Activated CD4-positive, alpha-beta T cell treated with anti-CD3 and anti-CD28 coated beads for 36 hours (primary cell): ENCODE results near the gene RNF115. TPM values are rescaled to one million over a fixed set of nuclear protein-coding genes. Genes with fewer than 3 reads are reported as not detected.
"Not testable (repeated sequence)": the region's sequence is repeated elsewhere in the genome, so short reads cannot be mapped to it uniquely, and the experiment has no call there.

Source experiments
- ATAC-seq: fragments of 200-7000 bp; cut with Tn5 transposase; one replicate; pipeline ENCODE4 v1.10.0; 2021; ENCODE audit warnings: mild to moderate bottlenecking, moderate library complexity
- CTCF ChIA-PET: fragments of 350-600 bp; sonication (Branson Sonifier 250); formaldehyde crosslinking; loops from one replicate; lab custom pipeline; 2021; ENCODE audit warnings: antibody characterized with exemption; lab: Charles Lee
- POLR2A ChIA-PET: fragments of 350-600 bp; sonication (Branson Sonifier 250); formaldehyde crosslinking; loops from one replicate; lab custom pipeline; 2021; ENCODE audit warnings: antibody characterized with exemption, inconsistent platforms; lab: Charles Lee
- DNase-seq: peaks from one replicate; pipeline ENCODE4 v3.0.0-alpha.2; 2020
- H3K27ac Mint-ChIP-seq: one replicate; pipeline ENCODE4 v1.8.0; 2021; ENCODE audit warnings: mixed read lengths
- H3K27me3 Mint-ChIP-seq: one replicate; pipeline ENCODE4 v1.8.0; 2021; ENCODE audit warnings: mixed read lengths
- H3K36me3 Mint-ChIP-seq: one replicate; pipeline ENCODE4 v1.8.0; 2021; ENCODE audit warnings: low read depth, mixed read lengths
- H3K4me1 Mint-ChIP-seq: one replicate; pipeline ENCODE4 v1.8.0; 2021; ENCODE audit warnings: mixed read lengths
- H3K4me3 Mint-ChIP-seq: one replicate; pipeline ENCODE4 v1.8.0; 2021; ENCODE audit warnings: mild to moderate bottlenecking, moderate library complexity, mixed read lengths
- H3K9me3 Mint-ChIP-seq: one replicate; pipeline ENCODE4 v1.8.0; 2021; ENCODE audit warnings: low read depth, mixed read lengths
- intact Hi-C, 2 experiments: fragments of 100-400 bp; cut with DNase I in 1 of 2; cut with micrococcal nuclease in 1 of 2; formaldehyde crosslinking; loops; one replicate each; pipeline versions ENCODE4 v1.14.2 to v1.15.1; 2022 to 2024; cut with DNase I, micrococcal nuclease
- total RNA-seq, 2 experiments: library from RNA; stranded (reverse); gene quantifications; one replicate each; pipeline ENCODE4 v1.2.3, GENCODE V29; 2021

Gene RNF115
- total RNA-seq, 2 experiments from 2014 or later: 11.8 to 13.9 TPM

DNA sequence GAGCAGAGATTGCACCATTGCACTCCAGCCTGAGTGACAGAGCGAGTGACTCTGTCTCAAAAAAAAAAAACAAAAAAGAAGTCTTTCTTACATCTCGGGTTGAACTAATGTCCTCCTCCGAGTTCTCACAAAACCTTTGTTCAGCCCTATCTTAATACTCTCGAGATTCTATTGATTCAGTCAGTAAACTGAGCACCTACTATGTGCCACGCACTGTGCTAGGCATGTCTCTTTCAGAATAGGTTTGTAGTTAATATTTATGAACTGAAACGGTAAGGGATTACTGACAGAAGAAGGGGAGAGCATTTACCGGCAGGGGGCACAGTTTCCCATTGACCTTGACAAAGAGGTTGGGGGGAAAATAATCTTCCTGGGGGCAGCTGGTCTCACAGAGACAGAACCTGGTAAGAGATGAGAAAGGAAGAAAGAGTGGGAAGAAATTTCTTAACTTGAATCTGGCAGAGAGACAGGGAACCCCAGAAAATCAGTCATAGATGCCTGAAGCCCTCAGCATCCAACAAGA lies 31.6 kb upstream of the RNF115 start:
- Mint-ChIP-seq H3K27me3 (no peaks in the 10 kb centered on the region), H3K27ac (no peak overlapping the region), H3K4me3 (no peak overlapping the region), H3K36me3 (peaks cover 13% of the 10 kb centered on the region), H3K4me1 (peaks cover 12% of the 10 kb centered on the region), H3K9me3 (no peaks in the 10 kb centered on the region)
- intact Hi-C loops: no loop called here
- ChIA-PET POLR2A (no interaction called here), CTCF (interaction anchor here (0.6 to 11.5 kb wide), 3 partner anchors 9 to 158 kb away, joined by 4 to 168 read pairs (median 4); partner anchors contain the start of gene NUDT17)
- DNase-seq (no peak), ATAC-seq (no peak)

DNA sequence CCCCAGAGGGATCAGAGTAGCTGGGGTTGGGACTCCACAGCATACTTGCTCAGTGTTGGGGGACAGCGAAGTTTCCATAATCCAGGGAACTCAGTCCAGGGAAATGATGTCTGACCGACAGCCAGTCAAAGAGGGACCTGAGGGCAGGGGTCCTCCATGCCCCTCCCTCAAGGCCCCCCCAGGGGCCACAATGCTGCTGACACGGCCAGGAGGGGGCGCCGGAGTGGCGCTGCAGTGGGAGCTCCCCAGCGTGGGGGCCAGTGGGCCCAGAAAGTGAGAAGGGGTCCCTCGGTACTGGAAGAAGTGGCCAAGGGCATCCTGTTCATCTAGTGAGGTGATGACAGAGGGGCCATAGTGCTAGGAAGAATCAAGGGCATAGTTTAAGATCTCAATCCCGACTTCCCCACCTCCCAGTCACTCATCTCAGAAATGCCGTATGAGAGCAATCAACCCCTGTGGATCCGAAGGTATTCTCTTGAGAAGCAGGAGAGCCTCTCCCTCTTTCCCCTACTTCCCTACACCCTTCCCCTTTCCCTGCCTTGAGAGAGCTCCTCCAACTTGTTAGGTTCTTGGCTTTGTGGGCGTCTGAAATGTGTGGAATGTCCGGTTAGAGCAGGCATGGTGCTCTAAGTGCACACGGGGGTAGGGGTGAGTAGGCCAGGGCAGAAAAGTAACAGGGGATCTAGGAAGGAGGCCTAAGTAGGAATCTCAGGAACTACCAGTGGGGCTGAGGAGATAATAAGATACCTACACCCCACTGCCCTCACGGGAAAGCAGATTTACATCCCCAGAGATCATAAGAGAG lies 25.7 kb upstream of the RNF115 start:
- CTCF ChIA-PET: interaction anchor here (0.8 to 7.2 kb wide), 9 partner anchors 10 to 159 kb away, joined by 3 to 168 read pairs (median 5); partner anchors contain the start of genes PIAS3, POLR3C and RNF115
- Mint-ChIP-seq H3K4me1 (peaks cover 7% of the 10 kb centered on the region), H3K4me3 (no peak overlapping the region), H3K9me3 (no peaks in the 10 kb centered on the region), H3K27ac (no peak overlapping the region), H3K27me3 (no peaks in the 10 kb centered on the region), H3K36me3 (peaks cover 15% of the 10 kb centered on the region)
- DNase-seq (peak; percentile 23), ATAC-seq (no peak)
- intact Hi-C loops: loop anchor here in 1 of 2 experiments (5.0 kb wide), 2 partner anchors 43 to 63 kb away; partner anchors contain the start of gene ITGA10
- POLR2A ChIA-PET: no interaction called here

DNA sequence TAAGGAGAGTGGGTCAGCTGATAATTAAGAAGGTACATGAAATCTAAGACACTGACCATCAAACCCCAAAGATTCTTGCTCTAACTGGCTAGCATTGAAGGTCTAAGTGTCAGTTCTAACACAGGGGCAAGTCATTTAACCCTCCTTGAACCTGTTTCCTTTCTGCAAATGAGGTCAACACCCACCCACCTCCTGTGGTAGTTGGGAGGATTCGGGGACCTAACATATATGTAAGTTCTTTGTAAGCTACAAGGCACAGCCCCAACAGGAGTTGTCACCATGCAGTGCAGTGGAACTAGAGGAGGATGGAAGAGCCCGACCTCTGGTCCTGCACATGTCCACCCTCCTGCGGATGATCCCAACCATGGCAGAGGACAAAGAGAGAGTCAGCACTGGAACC lies 23.9 kb upstream of the RNF115 start:
- ATAC-seq: no peak

DNA sequence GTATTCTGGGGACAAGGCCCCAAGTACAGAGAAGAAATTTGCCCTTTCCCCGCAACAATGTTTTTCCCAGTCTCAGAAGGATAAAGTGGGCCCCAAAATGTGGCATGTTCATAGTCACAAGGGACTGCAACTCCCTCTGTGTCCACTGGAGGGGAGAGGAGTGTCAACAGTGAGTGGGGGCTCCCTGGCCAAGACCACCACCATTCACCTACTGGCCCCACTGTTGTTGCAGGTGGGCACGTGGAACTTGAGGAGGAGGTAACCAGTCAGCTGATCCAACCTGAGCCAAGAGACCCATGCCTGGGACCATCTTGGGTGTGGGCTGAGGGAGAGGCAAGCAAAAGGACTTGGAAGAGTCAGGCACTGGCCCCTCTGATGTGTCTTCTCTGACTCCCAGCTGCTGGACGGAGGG lies 22.3 kb upstream of the RNF115 start:
- DNase-seq (peak; percentile 56), ATAC-seq (peak; percentile 58)
- Mint-ChIP-seq H3K4me1 (peaks cover 7% of the 10 kb centered on the region), H3K9me3 (no peaks in the 10 kb centered on the region), H3K27me3 (no peaks in the 10 kb centered on the region), H3K36me3 (peaks cover 20% of the 10 kb centered on the region), H3K27ac (no peak overlapping the region), H3K4me3 (no peak overlapping the region)
- ChIA-PET POLR2A (interaction anchor here (1.1 to 4.5 kb wide), 2 partner anchors 13 to 172 kb away, joined by 3 to 21 read pairs; partner anchors contain the start of gene PIAS3), CTCF (interaction anchor here (0.6 to 7.2 kb wide), 31 partner anchors 10 to 193 kb away, joined by 3 to 168 read pairs (median 6); partner anchors contain the start of genes ANKRD34A, ANKRD35, ITGA10 and PIAS3)
- intact Hi-C loops: loop anchor here in 1 of 2 experiments (5.0 kb wide), 2 partner anchors 46 to 66 kb away; partner anchors contain the start of gene ITGA10

More for the DNA sequence above, 23.9 kb upstream of the RNF115 start:
- peaks cover 15% of the 10 kb centered on the region for H3K36me3 Mint-ChIP-seq
- ChIA-PET POLR2A (interaction anchor here (4.5 kb wide), 1 partner anchor 11 kb away, joined by 21 read pairs; the partner anchor contains the start of gene PIAS3), CTCF (interaction anchor here (0.5 to 7.2 kb wide), 13 partner anchors 11 to 173 kb away, joined by 3 to 168 read pairs (median 4); partner anchors contain the start of genes PIAS3, POLR3C and RNF115)
- DNase-seq: peak; percentile 22
- no peaks in the 10 kb centered on the region for H3K9me3 Mint-ChIP-seq
- no peaks in the 10 kb centered on the region for H3K27me3 Mint-ChIP-seq
- H3K4me1 Mint-ChIP-seq: peaks cover 7% of the 10 kb centered on the region
- intact Hi-C loops: loop anchor here in 1 of 2 experiments (5.0 kb wide), 2 partner anchors 44 to 64 kb away; partner anchors contain the start of gene ITGA10
- no peak overlapping the region for H3K4me3 Mint-ChIP-seq
- H3K27ac Mint-ChIP-seq: peak overlapping the region; percentile 30

DNA sequence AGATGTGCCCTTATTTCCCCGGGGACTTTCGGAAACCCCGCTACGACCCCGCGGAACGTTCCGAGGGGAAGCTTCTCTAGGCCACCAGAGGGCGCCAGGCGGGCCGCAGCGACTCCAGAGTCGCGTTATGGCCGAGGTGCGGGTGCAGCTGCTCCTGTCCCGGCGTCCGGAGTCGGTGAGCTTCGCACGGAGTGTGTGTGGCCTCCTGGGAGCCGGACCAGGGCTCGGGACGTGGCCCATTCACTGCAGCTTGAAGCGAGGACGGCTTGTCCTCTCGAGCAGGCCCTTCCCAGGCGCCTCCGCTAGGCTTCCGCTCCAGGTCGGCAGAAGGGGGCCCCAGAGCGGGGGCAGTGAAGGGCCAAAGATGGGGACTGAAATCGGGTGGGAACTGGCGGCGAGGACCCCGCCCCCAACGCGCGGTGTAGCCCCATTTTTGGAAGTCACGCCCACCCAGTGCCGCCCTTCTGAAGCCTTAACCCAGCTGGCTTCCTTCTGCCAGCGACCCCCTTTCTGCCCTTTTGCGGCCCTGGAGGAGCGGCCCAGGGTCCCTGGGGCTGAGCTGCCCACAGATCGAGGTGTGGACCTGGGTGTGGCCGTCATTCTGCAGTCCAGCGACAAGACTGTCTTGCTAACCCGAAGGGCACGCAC lies 21.7 kb upstream of the RNF115 start, which contains the start of gene NUDT17:
TSS of gene NUDT17 (plus strand) at position 117 of the 648 bp plus-strand sequence. CDS start at position 128, 11 bp downstream.
- CTCF ChIA-PET: interaction anchor here (0.6 to 7.2 kb wide), 42 partner anchors 11 to 203 kb away, joined by 3 to 168 read pairs (median 6); partner anchors contain the start of genes ANKRD34A, ANKRD35, ITGA10 and LIX1L
- Mint-ChIP-seq H3K9me3 (no peaks in the 10 kb centered on the region), H3K4me1 (peaks cover 7% of the 10 kb centered on the region), H3K27ac (no peak within 1 kb of the TSS), H3K36me3 (peaks cover 20% of the 10 kb centered on the region), H3K27me3 (no peaks in the 10 kb centered on the region), H3K4me3 (no peak within 1 kb of the TSS)
- peak; percentile 89 for DNase-seq
- POLR2A ChIA-PET: interaction anchor here (0.6 to 4.5 kb wide), 8 partner anchors 14 to 190 kb away, joined by 3 to 21 read pairs (median 4); partner anchors contain the start of genes ANKRD34A, PIAS3, POLR3C and POLR3GL
- ATAC-seq: peak; percentile 75
- intact Hi-C loops: loop anchor here (1.0 to 5.0 kb wide), 8 partner anchors 14 to 168 kb away; partner anchors contain the start of genes ITGA10 (in 2 of the 2), ANKRD35 (in 1 of the 2) and PIAS3 (in 1 of the 2)

DNA sequence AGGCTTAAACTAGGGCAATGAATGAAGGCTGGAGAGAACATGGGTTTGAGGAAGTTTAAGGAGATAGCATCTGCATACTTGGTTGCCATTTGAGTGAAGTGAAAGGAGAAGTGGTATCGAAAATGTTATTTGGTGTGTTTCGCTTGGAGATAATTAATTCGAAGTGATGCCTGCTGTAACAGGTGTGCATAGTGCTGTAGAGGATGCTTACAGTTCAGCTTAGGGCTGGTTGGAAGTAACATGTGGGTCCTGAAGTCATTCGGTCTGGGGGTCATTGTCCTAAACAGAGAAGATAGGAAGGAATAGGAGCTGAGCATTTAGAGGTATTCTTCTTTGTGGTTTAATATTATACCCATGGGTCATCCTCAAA lies 21.2 kb upstream of the RNF115 start:
- DNase-seq: no peak
- Mint-ChIP-seq H3K4me3 (no peak overlapping the region), H3K4me1 (peaks cover 7% of the 10 kb centered on the region), H3K36me3 (peaks cover 17% of the 10 kb centered on the region), H3K9me3 (no peaks in the 10 kb centered on the region), H3K27me3 (no peaks in the 10 kb centered on the region), H3K27ac (no peak overlapping the region)
- POLR2A ChIA-PET: interaction anchor here (0.6 to 4.5 kb wide), 8 partner anchors 14 to 190 kb away, joined by 3 to 21 read pairs (median 4); partner anchors contain the start of genes ANKRD34A, PIAS3, POLR3C and POLR3GL
- intact Hi-C loops: loop anchor here (1.0 to 5.0 kb wide), 8 partner anchors 14 to 168 kb away; partner anchors contain the start of genes ITGA10 (in 2 of the 2), ANKRD35 (in 1 of the 2) and PIAS3 (in 1 of the 2)
- CTCF ChIA-PET: interaction anchor here (0.6 to 7.2 kb wide), 43 partner anchors 10 to 204 kb away, joined by 3 to 168 read pairs (median 6); partner anchors contain the start of genes ANKRD34A, ANKRD35, ITGA10 and LIX1L
- peak; percentile 59 for ATAC-seq

DNA sequence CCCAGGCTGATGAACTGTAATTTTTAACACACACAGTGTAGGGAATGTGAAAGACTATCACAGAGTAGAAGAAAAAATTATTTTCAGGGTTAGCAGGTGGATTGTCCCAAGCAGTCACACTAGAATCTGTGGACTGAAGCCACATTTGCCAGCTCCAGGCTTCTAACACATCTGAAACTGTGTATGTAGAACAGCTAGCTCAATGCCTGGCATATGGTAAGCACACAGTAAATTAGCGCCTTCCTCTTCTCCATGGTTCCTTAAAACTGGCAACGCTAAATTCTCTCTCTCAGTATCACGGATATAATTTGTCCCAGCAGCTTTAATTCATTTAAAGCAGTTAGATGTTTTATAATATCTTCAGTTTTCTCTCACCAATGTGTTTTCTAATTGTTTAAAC lies 19.1 kb upstream of the RNF115 start:
- Mint-ChIP-seq H3K27ac (no peak overlapping the region), H3K9me3 (no peaks in the 10 kb centered on the region), H3K36me3 (peaks cover 22% of the 10 kb centered on the region), H3K4me3 (no peak overlapping the region), H3K27me3 (no peaks in the 10 kb centered on the region), H3K4me1 (peaks cover 7% of the 10 kb centered on the region)
- no peak for ATAC-seq
- ChIA-PET POLR2A (no interaction called here), CTCF (interaction anchor here (1.8 to 7.2 kb wide), 5 partner anchors 17 to 136 kb away, joined by 5 to 168 read pairs (median 44); partner anchors contain the start of genes ANKRD35, ITGA10 and PIAS3)
- intact Hi-C loops: loop anchor here in 1 of 2 experiments (1.0 kb wide), 1 partner anchor 165 kb away; no protein-coding TSS in a partner anchor
- no peak for DNase-seq

DNA sequence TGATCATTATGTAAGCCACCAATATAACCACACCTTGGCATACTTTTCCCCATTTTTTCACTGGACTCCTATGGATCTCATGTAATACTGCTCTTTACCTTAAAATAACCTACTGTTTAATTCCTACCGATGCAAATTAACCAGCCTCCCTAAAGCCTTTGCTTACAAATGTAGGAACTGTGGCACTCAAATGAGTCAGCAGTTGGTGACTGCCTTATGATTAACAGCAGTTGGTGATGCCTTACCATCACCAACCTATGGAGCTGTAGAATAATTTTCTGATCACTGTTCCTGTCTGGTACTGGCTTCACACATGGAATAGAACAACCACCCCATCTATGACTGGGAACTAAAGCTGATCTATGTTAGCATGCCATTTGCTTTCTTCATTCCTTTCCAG lies 13.8 kb upstream of the RNF115 start:
- DNase-seq: no peak
- peak; percentile 53 for ATAC-seq
- Mint-ChIP-seq H3K9me3 (no peaks in the 10 kb centered on the region), H3K4me3 (no peak overlapping the region), H3K27ac (no peak overlapping the region), H3K4me1 (peaks cover 4% of the 10 kb centered on the region), H3K27me3 (no peaks in the 10 kb centered on the region), H3K36me3 (peaks cover 52% of the 10 kb centered on the region)
- POLR2A ChIA-PET: no interaction called here
- intact Hi-C loops: no loop called here
- CTCF ChIA-PET: interaction anchor here (0.6 to 1.3 kb wide), 3 partner anchors 9 to 81 kb away, joined by 3 to 6 read pairs (median 4); no protein-coding TSS in a partner anchor

DNA sequence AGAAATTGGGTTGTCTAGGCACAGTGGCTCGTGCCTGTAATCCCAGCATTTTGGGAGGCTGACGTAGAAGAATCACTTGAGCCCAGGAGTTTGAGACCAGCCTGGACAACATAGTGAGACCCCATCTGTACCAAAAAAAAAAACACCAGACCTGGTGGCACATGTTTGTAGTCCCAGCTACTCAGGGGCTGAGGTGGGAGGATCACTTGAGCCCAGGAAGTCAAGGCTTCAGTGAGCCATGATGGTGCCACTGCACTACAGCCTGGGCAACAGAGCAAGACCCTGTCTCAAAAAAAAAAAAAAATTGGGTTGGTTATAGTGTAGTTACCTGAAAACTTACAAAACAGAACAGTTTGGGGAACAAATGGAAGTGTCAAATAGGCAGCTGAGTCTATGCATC lies 6.9 kb upstream of the RNF115 start:
- H3K27me3 Mint-ChIP-seq, H3K9me3 Mint-ChIP-seq, ATAC-seq, POLR2A ChIA-PET, H3K4me3 Mint-ChIP-seq, H3K27ac Mint-ChIP-seq, DNase-seq, intact Hi-C loops: not testable (repeated sequence)
- Mint-ChIP-seq H3K36me3 (peaks cover 69% of the 10 kb centered on the region), H3K4me1 (peaks cover 35% of the 10 kb centered on the region)
- CTCF ChIA-PET: interaction anchor here (0.9 to 8.1 kb wide), 2 partner anchors 16 to 45 kb away, joined by 4 to 98 read pairs; partner anchors contain the start of gene NUDT17
